ENCODE results near the gene OCIAD2. TPM values are rescaled to one million over a fixed set of nuclear protein-coding genes. Genes with fewer than 3 reads are reported as not detected.

The OCIAD2 gene
- total and polyA plus RNA-seq, 2 of the 8 experiments (the other 6 are each of a cell fraction or from before 2014, with no cell fraction given), result 105 to 122 TPM

GRCh38 chr4:48906206-48907173 lies at the start of gene OCIAD2 (continued):
- TF ChIP-seq TAF1 (IDR thresholded peaks at IDR 0.05; ENCODE audit: low read depth, low read length), result peak; percentile 81
- TF ChIP-seq SAP30 (IDR thresholded peaks at IDR 0.05; ENCODE audit: insufficient read depth, insufficient replicate concordance, low read length), result no peak
- TF ChIP-seq NANOG (IDR thresholded peaks at IDR 0.05; ENCODE audit: insufficient read depth, low read depth, low read length, poor library complexity, severe bottlenecking), result no peak
- TF ChIP-seq KDM4A (IDR thresholded peaks at IDR 0.05; ENCODE audit: low read depth, low read length, severe bottlenecking), result peak; percentile 48
- peak; percentile 73 to 82 for TF ChIP-seq POLR2A (IDR thresholded peaks at IDR 0.05; ENCODE audit: control extremely low read depth in 1 of 2, low read depth in 2 of 2, low read length in 2 of 2)
- TF ChIP-seq GTF2F1 (IDR thresholded peaks at IDR 0.05; ENCODE audit: borderline replicate concordance, low read depth, low read length), result peak; percentile 36; the same call in 1 of the 2 replicates
- no peak for TF ChIP-seq MAFK (IDR thresholded peaks at IDR 0.05; ENCODE audit: low read depth, low read length)
- TF ChIP-seq TBP (IDR thresholded peaks at IDR 0.05; ENCODE audit: low read depth, low read length), result peak; percentile 61; the same call in 1 of the 2 replicates
- TF ChIP-seq KDM1A (IDR thresholded peaks at IDR 0.05; ENCODE audit: borderline replicate concordance, low read length), result no peak
- no peak for TF ChIP-seq EGR1 (IDR thresholded peaks at IDR 0.05; ENCODE audit: borderline replicate concordance, low read depth, low read length)
- peak; percentile 82 for TF ChIP-seq ASH2L (IDR thresholded peaks at IDR 0.05; ENCODE audit: low read length)
- no peak for TF ChIP-seq KDM5A (IDR thresholded peaks at IDR 0.05; ENCODE audit: low read length)
- TF ChIP-seq HDAC2 (IDR thresholded peaks at IDR 0.05; ENCODE audit: borderline replicate concordance in 1 of 2, low read depth in 2 of 2, low read length in 2 of 2), result 0 out of 4 replicates have a peak, but pooled peaks of 1 of the 2 experiments have one; percentile 29
- no peak for TF ChIP-seq GABPA (IDR thresholded peaks at IDR 0.05; ENCODE audit: borderline replicate concordance, insufficient read depth, low read length)
- TF ChIP-seq PHF8 (conservative IDR thresholded peaks at IDR 0.05; ENCODE audit: low read depth, low read length), result peak; percentile 78
- no peak for TF ChIP-seq SP4 (IDR thresholded peaks at IDR 0.05; ENCODE audit: low read length)
- TF ChIP-seq EP300 (IDR thresholded peaks at IDR 0.05; ENCODE audit: borderline replicate concordance in 1 of 2, low read depth in 2 of 2, low read length in 2 of 2), result peak in 1 of 2 experiments; percentile 56; a peak in 1 of 3 replicates
- TF ChIP-seq SP2 (IDR thresholded peaks at IDR 0.05; ENCODE audit: low read length), result no peak
- TF ChIP-seq E2F6 (IDR thresholded peaks at IDR 0.05), result peak; percentile 31
- TF ChIP-seq RAD21 (IDR thresholded peaks at IDR 0.05 in 1 of 2, conservative IDR thresholded peaks at IDR 0.05 in 1 of 2; ENCODE audit: low read depth in 2 of 2, low read length in 2 of 2), result peak; percentile 10 to 29; a peak in 1 of 4 replicates
- peak; percentile 56; the same call in 1 of the 2 replicates for TF ChIP-seq MAX (IDR thresholded peaks at IDR 0.05)
